ENCODE data around the gene SMARCA4.
"Not testable (repeated sequence)": the region's sequence is repeated elsewhere in the genome, so short reads cannot be mapped to it uniquely, and the experiment has no call there.

- not testable (repeated sequence) for TF ChIP-seq CTCF (conservative IDR thresholded peaks at IDR 0.05; ENCODE audit: low read length); EZH2phosphoT487 (IDR thresholded peaks at IDR 0.05; ENCODE audit: borderline replicate concordance, low read depth, low read length)
These were observed 31.3 kb downstream of the SMARCA4 start for GRCh38 chr19:10992174-10992573.
